Activated effector memory CD4-positive, alpha-beta T cell treated with Interleukin-2 at 50 U/mL for 16 hours (primary cell): Measurements from ENCODE around the gene TRMO.

Source experiments
- DNase-seq: peaks from one replicate; pipeline ENCODE4 v3.0.0-alpha.2; 2020

Gene TRMO

DNA sequence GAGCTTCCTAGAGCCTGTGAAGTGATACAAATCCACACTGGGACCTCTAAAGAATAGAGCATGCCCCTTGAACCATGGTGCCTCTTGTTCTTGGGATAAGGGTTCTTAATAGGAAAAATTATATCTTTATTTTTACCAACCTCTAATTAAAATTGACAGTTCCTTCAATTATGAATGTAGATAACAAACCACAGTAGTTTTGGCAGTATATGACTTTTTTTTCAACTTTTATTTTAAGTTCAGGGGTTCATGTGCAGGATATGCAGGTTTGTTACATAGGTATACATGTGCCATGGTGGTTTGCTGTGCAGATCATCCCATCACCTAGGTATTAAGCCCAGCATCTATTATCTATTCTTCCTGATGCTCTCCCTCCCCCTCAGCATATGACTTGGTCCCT lies 14.7 kb upstream of the TRMO start:
- DNase-seq = no peak

DNA sequence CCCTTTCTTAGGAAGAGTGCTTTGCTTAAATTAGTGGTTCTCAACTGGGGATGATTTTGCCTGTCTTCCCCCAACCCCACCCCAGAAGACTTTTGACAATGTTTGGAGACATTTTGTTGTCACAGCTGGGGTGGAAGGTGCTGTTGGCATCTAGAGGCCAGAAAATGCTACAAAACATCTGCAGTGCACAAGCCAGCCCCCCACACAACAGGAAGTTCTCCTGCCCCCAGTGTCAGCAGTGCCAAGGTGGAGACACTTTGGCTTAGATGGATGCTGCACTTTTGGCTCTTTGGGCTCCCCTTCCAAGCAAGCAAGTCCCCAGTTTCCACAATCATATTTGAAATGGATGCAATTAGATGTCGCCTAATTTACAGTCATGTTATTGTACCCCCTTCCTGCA lies 13.0 kb upstream of the TRMO start:
- DNase-seq = no peak

DNA sequence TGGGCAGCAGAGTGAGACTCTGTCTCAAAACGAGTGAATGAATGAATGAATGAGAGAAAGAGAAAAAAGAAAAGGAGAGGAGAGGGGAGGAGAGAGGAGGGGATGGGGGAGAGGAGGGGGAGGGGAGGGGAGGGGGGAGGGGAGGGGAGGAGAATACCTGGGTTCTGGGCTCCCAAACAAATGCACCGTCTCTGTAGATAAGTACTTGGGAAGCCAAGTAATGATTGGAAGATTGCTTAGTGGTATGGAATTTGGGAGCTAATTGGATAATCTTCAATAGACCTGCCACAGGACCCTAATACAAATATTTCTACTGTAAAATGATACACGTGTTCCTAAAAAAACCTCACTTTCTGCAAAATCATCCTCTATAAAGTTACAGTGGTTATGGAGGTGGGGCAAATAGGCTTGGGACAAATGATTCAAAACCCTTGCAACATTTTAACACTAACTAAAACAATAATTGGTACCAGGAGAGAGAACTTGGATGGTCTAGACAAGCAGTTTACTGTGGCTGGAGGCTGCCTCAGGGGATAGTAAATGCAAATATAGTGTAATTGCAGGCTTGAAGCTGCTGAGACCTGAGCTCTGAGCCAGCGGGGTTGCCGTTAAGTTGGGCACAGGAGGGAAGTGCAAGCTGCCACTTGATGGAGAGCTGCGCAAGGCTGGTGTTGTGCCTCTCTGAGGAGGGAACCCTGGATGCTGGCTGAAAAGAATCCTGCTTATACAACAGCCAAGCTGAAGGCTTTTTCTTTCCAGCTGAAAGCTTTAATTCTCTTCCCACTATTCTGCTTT lies 12.2 kb upstream of the TRMO start:
- no peak for DNase-seq

DNA sequence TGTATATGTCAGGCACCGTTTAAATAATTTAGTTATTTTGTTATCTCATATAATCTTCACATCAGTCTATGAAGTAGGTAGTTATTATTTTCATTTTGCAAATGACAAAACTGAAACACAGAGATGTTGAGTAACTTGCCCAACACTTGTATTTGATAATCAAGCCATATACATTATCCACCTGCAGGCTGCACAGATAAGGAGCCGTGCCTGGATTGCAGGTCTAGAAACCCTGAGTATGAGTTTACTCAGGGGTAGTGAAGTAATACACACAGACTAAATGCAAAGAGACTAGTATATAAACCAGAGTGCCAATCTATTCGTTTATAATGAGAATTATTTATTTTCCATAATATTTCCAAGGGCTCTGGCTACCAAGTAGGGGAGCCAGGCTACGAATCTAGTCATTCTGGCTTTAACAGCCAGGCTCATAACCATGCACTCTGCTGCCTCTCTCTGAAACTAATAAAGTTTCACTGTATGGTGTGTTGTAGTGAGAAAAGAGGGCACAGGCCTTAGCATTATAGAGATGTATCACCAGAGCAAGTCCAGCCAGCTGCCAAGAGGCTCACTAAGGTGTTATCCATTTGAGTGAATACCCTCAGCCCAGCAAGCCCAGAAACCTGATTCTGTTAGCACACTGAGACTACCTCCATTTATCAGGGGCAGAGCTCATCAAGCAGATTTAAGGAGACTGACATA lies 11.1 kb upstream of the TRMO start:
- no peak for DNase-seq

DNA sequence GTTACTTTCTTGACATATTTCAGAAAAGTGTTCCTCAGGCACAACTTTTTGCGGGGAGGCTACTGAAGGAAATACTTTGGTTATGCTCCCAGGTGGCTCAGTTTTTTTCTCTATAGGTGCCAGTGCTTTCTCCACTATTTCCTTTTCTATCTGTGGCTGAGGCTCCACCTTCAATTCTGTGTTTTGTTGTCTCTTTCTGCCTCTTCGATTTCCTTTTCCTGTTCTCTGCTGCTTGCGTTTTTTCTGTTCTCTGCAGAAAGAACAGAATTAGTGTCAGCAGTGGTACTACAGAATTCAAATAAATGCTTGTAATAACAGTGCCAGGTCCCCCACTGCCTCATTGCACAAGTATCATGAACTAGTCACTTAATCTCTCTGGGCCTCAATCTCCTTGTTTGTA lies 8.7 kb upstream of the TRMO start:
- no peak for DNase-seq

DNA sequence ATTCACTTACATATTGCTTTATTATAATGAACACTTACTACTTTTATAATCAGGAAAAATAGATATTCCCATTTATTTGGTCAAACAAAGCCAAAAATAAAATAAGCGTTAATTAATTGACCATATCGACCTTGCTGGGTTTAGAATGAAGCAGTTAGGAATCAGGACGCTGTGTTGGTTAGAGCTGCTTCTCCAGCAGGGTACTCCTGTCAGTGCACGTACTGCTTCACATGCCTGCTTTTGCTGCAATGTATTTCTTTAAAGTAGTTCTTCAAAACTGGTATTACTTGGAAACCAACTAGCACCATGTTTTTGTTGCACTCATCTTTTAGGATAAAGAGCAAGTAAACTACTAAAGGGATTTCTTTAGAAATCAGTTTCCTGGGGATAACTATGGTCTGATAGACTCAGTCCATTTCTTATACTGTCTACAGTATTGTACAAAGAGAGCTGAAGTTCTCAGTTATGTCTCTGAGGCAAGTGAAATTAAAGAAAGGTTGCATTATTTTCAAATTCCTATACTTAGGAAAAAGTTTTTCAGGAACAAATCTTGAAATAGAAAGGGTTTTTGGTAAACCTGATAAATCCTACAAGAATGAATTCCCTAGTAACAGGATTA lies 6.8 kb upstream of the TRMO start:
- no peak for DNase-seq

DNA sequence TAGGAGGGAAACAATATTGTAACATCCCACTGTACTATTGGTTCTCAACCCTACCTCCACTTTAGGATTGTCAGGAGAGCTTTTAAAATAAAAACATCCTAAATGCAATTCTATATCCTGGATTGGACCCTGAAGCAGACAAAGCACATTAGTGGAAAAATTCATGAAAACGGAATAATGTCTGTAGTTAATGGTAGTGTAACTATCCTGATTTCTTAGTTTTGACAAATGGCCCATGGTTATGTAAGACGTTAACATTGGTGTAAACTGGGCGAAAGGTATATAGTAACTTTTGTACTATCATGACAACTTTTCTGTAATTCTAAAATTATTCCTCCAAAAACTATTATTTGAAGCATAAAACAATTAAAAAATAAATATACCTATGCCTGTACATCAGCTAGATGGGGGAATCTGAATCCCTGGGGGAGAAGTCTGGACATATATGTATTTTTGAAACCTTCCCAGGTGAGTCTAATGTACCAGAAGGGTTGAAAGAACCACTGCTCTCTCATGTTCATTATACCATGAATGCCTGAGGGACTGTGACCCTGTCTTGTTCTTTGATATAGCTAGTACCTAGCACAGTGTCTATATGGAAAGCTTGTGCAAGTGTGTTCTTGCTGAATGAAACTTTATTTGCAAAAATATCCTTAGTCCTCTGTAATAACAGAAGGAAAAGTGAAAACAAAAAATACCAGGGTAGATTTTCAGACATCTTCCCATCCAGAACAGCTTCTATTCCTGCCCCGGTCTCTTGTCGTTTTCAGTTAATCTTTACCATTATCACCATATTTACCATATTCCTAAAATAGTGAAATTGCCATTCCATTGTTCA lies 3.4 kb upstream of the TRMO start:
- DNase-seq = no peak

DNA sequence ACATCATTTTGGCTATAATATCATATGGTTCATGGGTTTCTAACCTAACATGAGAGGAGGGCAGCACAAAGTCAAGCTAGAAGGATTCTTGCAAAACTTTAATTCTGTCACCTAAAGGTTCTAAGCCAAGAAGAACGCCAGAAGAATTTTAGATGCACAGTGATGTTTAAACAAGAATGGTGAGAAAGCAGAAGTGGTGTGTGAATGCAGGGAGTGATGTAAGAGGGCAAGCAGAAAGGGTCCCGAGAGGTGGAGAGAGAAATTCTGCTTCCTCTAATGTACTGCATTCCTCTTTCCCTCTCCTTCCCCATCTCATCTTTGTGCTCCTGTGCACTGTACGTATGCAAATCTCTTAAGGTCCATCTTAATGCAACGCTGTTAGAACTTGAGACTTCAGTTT lies 2.1 kb upstream of the TRMO start:
- DNase-seq = no peak

DNA sequence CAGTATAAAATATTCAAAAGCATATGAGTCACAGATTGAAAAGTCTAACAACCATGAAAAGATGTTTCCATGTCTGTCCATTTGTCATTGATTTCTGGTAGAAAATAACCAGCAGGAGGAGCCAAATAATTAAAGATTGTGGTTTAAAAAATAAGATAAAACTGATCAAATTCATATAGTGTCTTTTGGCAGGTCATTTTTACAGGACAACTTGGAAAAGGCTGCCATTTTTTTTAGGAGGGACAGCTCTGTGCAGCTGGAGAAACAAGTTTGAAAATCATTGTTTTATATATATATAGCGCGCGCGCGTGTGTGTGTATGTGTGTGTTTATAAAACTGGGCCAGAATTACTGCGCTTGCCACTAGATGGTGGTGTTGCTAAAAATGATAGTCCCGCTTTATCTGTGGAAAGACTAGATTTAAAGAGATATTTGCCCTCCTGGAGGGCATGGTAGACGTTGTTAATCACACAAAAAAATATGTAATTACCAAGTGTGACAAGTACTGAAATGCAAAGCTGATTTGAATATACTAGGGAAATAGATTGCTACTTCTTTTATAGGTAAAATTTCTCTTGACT lies 1.3 kb upstream of the TRMO start:
- DNase-seq = peak; percentile 55

DNA sequence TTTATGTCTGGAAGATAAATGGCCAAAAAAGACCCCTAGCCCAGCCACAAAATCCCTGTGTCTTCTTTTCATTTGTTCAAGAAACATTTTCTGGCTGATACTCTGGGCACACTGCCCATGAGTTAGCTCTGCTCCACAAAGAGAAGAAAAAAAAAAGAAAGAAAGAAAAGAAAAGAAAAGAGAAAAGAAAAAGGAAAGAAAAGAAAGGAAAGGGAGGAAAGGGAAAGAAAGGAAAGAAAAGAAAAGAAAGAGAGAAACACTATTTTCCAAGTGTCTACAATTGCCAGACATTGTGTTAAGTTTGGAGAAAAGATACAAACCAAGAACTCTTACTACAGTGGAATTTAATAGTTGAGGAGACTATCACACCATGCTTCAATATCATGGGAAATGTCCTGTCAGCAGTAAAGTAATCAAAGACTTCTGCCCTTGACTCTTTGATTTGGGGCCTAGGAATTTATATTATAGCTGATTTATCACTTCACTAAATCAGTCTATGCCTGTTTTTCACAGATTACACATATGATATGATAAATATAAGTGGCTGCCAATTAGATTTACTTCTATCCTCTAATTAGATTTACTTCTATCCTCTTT lies 3.0 kb downstream of the TRMO start:
- no peak for DNase-seq

DNA sequence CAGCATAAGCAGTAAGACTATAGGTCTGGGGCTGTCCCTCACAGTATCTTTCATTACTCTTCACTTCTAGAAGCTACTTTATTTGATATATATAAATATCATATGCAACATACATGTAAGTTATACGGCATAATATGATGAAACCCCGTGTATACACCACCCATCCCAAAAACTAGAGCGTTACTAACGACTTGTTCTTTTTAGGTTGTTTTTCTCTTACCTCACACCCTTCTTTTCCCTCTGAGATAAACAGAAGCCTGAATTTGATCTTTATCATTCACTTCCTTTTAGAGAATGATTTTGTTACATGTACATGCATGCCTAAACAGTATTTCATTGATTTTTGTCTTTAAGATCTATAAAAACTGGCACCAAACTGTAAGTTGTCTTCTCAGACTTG lies 3.7 kb downstream of the TRMO start:
- no peak for DNase-seq

DNA sequence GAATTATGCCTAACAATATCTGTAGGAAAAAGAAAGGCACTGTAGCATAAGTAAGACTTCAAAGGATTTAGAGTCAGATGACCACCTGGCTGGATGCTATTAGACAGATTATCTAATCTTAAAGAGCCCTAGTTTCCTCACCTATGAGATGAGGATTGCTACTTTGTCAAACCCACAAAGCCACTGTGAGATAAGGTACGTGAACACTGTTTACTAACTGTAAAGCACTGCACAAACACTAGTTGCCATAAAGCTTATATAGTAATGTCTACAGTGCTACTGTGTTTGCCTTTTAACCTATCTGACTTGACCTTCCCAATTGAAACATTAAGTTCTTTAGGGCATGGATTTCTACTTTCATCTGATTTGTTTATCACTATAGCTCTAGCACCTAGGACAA lies 10.3 kb downstream of the TRMO start:
- no peak for DNase-seq

DNA sequence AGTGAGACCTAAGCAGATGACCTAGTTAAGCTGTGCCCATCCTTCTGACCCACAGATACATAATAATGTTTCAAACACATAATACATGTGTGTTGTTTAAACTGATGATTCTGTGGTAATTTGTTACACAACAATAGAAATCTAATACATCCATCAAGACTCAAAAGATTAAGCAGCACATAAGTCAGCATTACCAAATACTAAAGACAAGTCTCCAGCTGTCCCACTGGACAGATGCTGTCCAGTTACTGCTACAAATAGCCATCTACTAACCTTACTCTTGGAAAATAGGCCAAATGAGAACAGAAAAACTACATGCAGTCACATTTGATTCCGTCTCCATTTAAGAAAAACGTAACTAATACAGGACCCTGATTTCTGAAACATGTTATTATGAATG lies 10.8 kb downstream of the TRMO start:
- DNase-seq = no peak

DNA sequence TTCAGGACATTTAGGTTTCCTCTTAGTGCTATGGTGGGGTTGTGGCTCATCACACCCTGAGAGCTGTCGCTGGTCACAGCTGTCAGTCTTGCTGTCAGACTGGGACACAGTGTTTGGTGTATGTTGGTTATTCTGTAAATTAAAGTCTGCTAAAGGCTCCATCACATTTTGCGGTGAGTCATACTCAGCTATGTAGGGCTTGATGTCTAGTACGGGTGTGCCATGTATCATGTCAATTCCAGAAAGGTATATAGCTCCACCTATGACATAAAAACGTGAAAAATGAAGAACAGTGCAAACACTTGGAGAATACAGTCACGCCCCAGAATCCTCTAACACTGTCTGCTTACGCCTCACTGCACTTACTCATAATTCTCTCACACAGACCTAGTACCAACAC lies 11.9 kb downstream of the TRMO start:
- DNase-seq = no peak

DNA sequence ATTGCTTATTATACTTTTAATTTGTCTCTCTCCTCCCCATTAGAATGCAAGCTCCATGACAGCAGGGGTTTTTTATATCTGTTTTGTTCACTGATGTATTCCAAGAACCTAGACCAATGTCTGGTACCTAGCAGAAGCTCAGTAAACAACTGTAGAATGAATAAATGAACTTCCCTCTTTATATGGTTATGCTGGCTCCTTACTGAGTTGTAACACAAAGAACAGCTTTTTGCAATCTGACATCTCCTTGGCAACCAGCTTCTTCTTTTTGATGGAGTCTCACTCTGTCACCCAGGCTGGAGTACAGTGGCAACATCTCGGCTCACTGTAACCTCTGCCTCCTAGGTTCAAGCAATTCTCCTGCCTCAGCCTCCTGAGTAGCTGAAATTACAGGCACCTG lies 13.6 kb downstream of the TRMO start:
- DNase-seq = no peak

DNA sequence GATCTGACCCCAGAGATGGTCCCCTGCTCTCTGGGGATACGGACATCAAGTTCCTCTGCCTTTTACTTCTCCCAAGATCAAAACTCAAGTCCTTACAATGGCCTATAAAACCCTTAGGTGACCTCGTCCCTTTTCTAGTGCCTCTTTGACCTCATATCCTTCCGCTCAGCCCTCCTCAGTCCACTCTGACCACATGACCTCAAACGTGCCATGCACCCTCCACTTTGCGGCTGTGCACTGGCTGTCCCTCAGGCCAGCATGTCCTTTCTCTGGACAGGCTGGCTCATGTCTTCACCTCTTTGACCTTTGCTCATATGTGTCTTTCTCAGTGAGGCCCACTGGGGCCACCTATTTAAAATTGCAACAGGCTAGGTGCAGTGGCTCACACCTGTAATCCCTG lies 14.7 kb downstream of the TRMO start:
- no peak for DNase-seq

DNA sequence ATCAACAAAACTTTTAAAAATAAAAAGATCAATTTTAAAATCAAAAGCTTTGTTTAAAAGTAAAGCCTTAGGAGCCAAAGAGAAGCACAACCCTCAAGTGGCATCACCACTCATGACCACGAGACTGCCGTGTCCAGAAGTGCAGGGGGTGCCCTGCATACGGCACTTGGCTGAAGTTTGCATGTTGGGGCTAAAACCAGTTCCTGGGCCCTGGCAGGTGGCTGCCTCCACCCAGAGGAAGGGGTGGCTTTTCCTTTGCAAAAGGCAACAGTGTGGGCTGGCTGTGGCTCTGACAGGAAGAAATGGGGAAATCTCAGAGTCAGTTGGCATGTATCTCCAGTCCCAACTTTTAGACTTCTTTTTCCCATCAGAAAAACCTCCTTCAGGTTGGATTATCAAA lies 15.3 kb downstream of the TRMO start:
- no peak for DNase-seq

DNA sequence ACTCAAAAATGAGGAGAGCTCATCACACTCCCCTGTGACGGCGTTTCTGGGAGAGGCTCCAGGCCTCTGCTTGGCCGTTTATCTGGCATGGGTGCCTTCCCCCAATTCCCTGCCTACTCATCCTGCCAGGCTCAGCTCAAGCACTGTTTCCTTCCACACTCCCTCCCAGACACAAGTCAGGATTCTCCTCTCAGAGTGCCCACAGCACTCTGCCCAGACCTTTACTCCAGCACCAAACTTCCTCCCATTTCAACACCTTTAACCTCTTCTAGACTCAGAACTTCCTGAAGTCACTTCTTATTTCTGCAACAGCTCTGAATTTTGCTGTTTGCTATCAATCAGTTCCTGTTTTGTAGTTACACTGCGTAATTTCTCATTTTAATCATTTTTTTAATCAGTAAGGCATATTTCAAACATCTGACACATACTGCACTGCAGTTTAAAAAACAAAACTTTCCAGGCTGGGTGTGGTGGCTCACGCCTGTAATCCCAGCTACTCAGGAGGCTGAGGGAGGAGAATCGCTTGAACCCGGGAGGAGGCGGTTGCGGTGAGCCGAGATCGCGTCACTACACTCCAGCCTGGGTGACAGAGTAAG lies 16.0 kb downstream of the TRMO start:
- DNase-seq = no peak

DNA sequence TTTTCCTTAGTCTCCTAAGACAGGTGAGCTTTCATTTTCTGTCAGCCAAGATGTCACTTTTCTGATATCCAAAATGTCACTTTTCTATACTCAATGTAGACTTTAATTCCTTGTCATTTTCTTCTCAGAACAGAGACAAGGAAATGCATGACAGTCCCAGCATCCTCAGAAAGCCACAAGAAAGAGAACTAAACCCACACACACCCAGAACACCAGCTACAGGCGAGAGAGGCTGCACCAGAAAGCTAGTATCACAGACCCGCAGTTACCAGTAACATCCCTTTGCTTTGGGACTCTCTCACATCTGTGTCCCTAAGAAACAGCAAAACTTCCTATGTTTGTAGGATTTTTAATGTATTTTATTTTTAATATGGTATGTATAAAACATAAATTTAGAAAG lies 17.1 kb downstream of the TRMO start:
- DNase-seq = peak; percentile 42

DNA sequence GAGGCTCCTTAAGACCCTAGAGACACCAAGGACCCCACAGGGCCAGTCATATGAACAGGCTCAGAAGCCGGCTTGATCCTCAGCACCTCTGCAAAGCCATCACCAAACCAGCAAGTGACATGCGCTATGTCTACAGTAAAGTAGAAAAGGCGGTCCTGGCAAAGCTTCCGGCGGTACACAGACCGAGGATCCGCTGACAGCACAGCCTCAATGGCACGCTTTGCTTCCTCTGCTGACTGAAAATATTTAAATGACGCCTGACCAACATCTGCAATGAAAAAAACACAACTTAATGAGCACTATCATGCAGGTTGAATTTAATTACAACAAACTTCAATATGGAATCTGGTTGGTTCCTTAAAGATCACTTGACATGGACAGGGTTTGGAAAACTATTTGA lies 17.6 kb downstream of the TRMO start:
- peak; percentile 54 for DNase-seq

DNA sequence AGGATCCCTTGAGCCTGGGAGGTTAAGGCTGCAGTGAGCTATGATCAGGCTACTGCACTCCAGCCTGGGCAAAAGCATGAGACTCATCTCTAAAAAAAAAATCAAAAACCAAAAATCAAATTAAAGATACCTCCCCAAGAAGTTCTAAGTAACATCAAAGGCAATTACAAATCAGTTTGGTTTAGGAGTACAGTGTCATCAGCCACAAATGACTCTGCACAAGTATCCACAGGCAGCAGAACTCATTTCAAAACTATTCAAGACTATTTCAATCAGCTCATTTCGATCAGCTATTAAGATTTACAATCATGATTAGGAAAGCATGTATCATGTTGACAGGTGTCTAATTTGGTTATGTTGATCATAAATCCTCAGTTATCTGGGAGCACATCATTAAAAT lies 19.1 kb downstream of the TRMO start:
- DNase-seq = no peak
